Esophagus muscularis mucosa (tissue), 4 donors: Measurements from ENCODE around the gene ZFYVE27.

Experiments used
- EP300 ChIP-seq: sonication (generic); formaldehyde crosslinking; IDR thresholded peaks from one replicate; pipeline ENCODE4 v1.6.1; 2017; ENCODE audit warnings: antibody characterized with exemption
- POLR2A ChIP-seq: fragments of 450-650 bp; IDR thresholded peaks from one replicate; pipeline ENCODE4 v1.6.1; 2017; ENCODE audit warnings: antibody characterized with exemption, moderate library complexity, mild to moderate bottlenecking, low read depth
- POLR2AphosphoS5 ChIP-seq, 2 donors: sonication (generic); formaldehyde crosslinking; IDR thresholded peaks; one replicate each; pipeline ENCODE4 v1.6.1; 2017; ENCODE audit warnings: antibody characterized with exemption in 2 of 2
- TF ChIP-seq, protein P1 (sequence below), 3 experiments: fragments of 200-600 bp in 2 of 3; fragments of 450-650 bp in 1 of 3; sonication (generic) in 2 of 3; IDR thresholded peaks; one replicate each; pipeline ENCODE4 v1.5.1; 2017 to 2019; ENCODE audit warnings: antibody characterized with exemption in 3 of 3, mild to moderate bottlenecking in 2 of 3, moderate library complexity in 1 of 3

DNA sequence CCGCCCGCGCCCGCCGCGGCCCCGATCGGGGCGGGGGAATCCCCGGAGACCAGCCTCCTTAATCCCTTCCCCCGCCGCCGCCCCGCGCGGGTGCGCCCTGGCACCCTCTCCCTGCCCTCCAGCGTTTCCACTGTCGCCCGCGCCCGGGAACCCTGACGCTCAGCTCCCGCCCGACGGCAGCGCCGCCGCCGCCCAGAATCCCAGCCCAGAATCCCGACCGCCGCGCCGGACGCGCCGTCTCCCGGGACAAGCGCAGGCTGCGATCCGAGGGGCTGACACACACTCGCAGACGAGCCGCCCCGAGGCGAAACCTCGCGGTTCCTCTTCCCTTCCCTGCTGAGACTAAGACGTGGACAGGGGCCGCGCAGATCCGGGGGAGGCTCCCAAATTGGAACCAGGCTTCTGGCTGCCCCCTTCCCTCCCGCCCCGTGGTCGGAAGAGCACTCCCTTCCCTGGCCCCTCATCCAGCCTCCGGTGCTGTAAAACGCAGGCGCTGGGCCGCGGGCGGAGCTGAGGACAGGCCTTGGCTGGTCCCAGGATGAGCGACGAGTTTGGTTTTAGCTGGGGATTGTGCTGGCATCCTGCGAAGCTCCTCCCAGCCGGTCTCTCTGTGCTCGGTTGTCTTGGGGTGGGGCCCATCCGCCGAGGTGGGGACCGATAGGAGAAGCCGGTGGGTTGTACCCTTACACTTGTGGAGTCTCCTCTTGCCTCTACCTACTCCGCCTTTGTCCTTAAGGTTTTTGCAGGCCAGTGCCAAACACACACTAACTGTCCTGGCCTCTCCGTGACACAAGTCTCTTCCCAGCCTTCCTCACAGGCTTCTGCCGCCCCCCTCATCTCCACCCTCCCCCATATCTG is 22.3 kb upstream of the ZFYVE27 start:
- TF ChIP-seq, protein P1, sequence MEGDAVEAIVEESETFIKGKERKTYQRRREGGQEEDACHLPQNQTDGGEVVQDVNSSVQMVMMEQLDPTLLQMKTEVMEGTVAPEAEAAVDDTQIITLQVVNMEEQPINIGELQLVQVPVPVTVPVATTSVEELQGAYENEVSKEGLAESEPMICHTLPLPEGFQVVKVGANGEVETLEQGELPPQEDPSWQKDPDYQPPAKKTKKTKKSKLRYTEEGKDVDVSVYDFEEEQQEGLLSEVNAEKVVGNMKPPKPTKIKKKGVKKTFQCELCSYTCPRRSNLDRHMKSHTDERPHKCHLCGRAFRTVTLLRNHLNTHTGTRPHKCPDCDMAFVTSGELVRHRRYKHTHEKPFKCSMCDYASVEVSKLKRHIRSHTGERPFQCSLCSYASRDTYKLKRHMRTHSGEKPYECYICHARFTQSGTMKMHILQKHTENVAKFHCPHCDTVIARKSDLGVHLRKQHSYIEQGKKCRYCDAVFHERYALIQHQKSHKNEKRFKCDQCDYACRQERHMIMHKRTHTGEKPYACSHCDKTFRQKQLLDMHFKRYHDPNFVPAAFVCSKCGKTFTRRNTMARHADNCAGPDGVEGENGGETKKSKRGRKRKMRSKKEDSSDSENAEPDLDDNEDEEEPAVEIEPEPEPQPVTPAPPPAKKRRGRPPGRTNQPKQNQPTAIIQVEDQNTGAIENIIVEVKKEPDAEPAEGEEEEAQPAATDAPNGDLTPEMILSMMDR (IDR thresholded peaks at IDR 0.05) = no peak
- TF ChIP-seq POLR2AphosphoS5 (IDR thresholded peaks at IDR 0.05) = peak; percentile 86 to 96
- TF ChIP-seq POLR2A = peak; percentile 56
- TF ChIP-seq EP300 = no peak
